Endothelial cell of umbilical vein (primary cell): ENCODE measurements around the gene ZFX. TPM values are rescaled to one million over a fixed set of nuclear protein-coding genes. Genes with fewer than 3 reads are reported as not detected.
"Not testable (repeated sequence)": the region's sequence is repeated elsewhere in the genome, so short reads cannot be mapped to it uniquely, and the experiment has no call there.

Experiments used
- BruUV-seq: library from RNA; stranded (reverse); fragments of 400-500 nt; replicated peaks from 2 replicates; lab custom pipeline; 2021; lab: Mats Ljungman, UMichigan
- CTCF ChIA-PET: fragments of 300-600, 350-600 bp; sonication (Branson Sonifier 250); formaldehyde crosslinking; loops from one replicate; lab custom pipeline; 2021; ENCODE audit warnings: antibody characterized with exemption, inconsistent platforms; lab: Charles Lee
- POLR2A ChIA-PET: fragments of 300-600, 350-600 bp; sonication (Branson Sonifier 250); formaldehyde crosslinking; loops from one replicate; lab custom pipeline; 2021; ENCODE audit warnings: antibody characterized with exemption, inconsistent platforms; lab: Charles Lee
- DNase-seq: peaks from one replicate; pipeline ENCODE4 v3.0.0-alpha.2; 2011; ENCODE audit warnings: low read depth, low spot score
- FAIRE-seq: peaks from 2 replicates; lab custom pipeline; 2011; peaks lifted over from hg19 to GRCh38; lab: Jason Lieb, UNC
- H2AFZ ChIP-seq: 2 replicates; pipeline ENCODE4 v1.6.0; 2012; ENCODE audit warnings: low read depth, low read length, control low read depth, inconsistent platforms
- H3K27ac ChIP-seq: 2 replicates; pipeline ENCODE4 v1.5.1; 2011; ENCODE audit warnings: low read depth, mild to moderate bottlenecking, control low read depth, low read length, moderate library complexity; ENCODE audit not compliant: insufficient read depth
- H3K27me3 ChIP-seq, 2 experiments: 2 replicates each; pipeline versions ENCODE4 v1.6.0 to v1.6.1; 2011; ENCODE audit warnings: low read length in 2 of 2, mixed read lengths in 1 of 2; ENCODE audit not compliant: control insufficient read depth in 2 of 2, insufficient read depth in 2 of 2
- H3K36me3 ChIP-seq, 2 experiments: 2 replicates in 1 of 2; 3 replicates in 1 of 2; pipeline ENCODE4 v1.5.1; 2011; ENCODE audit warnings: low read length in 2 of 2, mild to moderate bottlenecking in 1 of 2, moderate library complexity in 1 of 2; ENCODE audit not compliant: control insufficient read depth in 2 of 2, insufficient read depth in 2 of 2; ENCODE audit errors: extremely low read depth in 1 of 2
- H3K4me1 ChIP-seq: 3 replicates; pipeline ENCODE4 v1.5.1; 2011; ENCODE audit warnings: mild to moderate bottlenecking, low read length; ENCODE audit not compliant: control insufficient read depth, insufficient read depth; ENCODE audit errors: extremely low read depth
- H3K4me2 ChIP-seq: 2 replicates; pipeline ENCODE4 v1.6.1; 2011; ENCODE audit warnings: low read length, control low read depth, mixed read lengths; ENCODE audit not compliant: insufficient read depth
- H3K4me3 ChIP-seq, 3 experiments: fragments of 200-600 bp in 1 of 3; sonication (generic), shearing (Covaris generic) in 1 of 3; replicated peaks in 1 of 3; 2 replicates each; pipeline ENCODE4 v1.5.1; 2011 to 2016; ENCODE audit warnings: control low read depth in 3 of 3, low read length in 3 of 3, mild to moderate bottlenecking in 2 of 3, inconsistent platforms in 1 of 3, low read depth in 1 of 3, moderate library complexity in 1 of 3; ENCODE audit not compliant: insufficient read depth in 1 of 3
- H3K79me2 ChIP-seq: 2 replicates; pipeline ENCODE4 v1.6.0; 2012; ENCODE audit warnings: low read length, inconsistent platforms; ENCODE audit not compliant: control insufficient read depth, insufficient read depth
- H3K9ac ChIP-seq: replicated peaks from 2 replicates; pipeline ENCODE3; 2011; ENCODE audit warnings: low read length, control low read depth; ENCODE audit not compliant: insufficient read depth; ENCODE audit errors: extremely low read depth
- H3K9me1 ChIP-seq: replicated peaks from 3 replicates; pipeline ENCODE4 v1.6.0; 2011; ENCODE audit warnings: mild to moderate bottlenecking, low read length; ENCODE audit not compliant: control insufficient read depth, insufficient read depth; ENCODE audit errors: extremely low read depth
- H3K9me3 ChIP-seq: replicated peaks from 2 replicates; pipeline ENCODE4 v1.5.1; 2012; ENCODE audit warnings: low read length, inconsistent platforms; ENCODE audit not compliant: control insufficient read depth, insufficient read depth
- H4K20me1 ChIP-seq: replicated peaks from 2 replicates; pipeline ENCODE3; 2011; ENCODE audit warnings: mild to moderate bottlenecking, low read length; ENCODE audit not compliant: control insufficient read depth, insufficient read depth; ENCODE audit errors: extremely low read depth
- EZH2 ChIP-seq: IDR thresholded peaks from 2 replicates; pipeline ENCODE4 v1.6.1; 2012; ENCODE audit warnings: borderline replicate concordance, low read depth, mild to moderate bottlenecking, moderate library complexity, low read length, inconsistent platforms; ENCODE audit not compliant: severe bottlenecking
- FOS ChIP-seq: IDR thresholded peaks from 2 replicates; pipeline ENCODE4 v1.6.1; 2011; ENCODE audit warnings: mild to moderate bottlenecking, low read length, moderate library complexity, borderline replicate concordance; ENCODE audit not compliant: insufficient read depth
- GATA2 ChIP-seq: IDR thresholded peaks from 2 replicates; pipeline ENCODE4 v1.7.0; 2011; ENCODE audit warnings: low read depth, mild to moderate bottlenecking, moderate library complexity, mixed read lengths, low read length; ENCODE audit not compliant: insufficient read length, insufficient read depth
- JUN ChIP-seq: IDR thresholded peaks from 2 replicates; pipeline ENCODE4 v1.6.1; 2011; ENCODE audit warnings: borderline replicate concordance, low read depth; ENCODE audit not compliant: insufficient read length, insufficient read depth
- MYC ChIP-seq: IDR thresholded peaks from one replicate; pipeline ENCODE4 v1.6.1; 2011; ENCODE audit warnings: mild to moderate bottlenecking, low read depth, low read length
- POLR2A ChIP-seq: IDR thresholded peaks from 2 replicates; pipeline ENCODE4 v1.6.1; 2012; ENCODE audit warnings: low read depth, mild to moderate bottlenecking, control low read depth, low read length
- POLR2AphosphoS5 ChIP-seq: IDR thresholded peaks from 2 replicates; pipeline ENCODE4 v1.6.1; 2012; ENCODE audit warnings: low read depth, mild to moderate bottlenecking, control low read depth, low read length, moderate library complexity; ENCODE audit not compliant: insufficient read depth
- dilution Hi-C: fragments of 300-500 bp; cut with MboI; formaldehyde crosslinking; loops from one replicate; pipeline ENCODE4 v1.15.0; 2019; ENCODE audit warnings: low sequenced_read_pairs; ENCODE audit not compliant: extremely low pct_ligation_motif_present
- intact Hi-C: fragments of 100-400 bp; cut with micrococcal nuclease; formaldehyde crosslinking; loops from one replicate; pipeline ENCODE4 v1.10.0; 2022
- polyA plus RNA-seq, 4 experiments: library from polyadenylated mRNA; depleted of rRNA in 3 of 4; stranded (reverse) in 3 of 4; unstranded in 1 of 4; fragments of >200 nt; gene quantifications; 2 replicates each; pipeline versions ENCODE4 v1.2.1 to v1.2.3, GENCODE V29; 2011 to 2012; ENCODE audit warnings: missing spikeins in 1 of 4
- total RNA-seq: library from RNA; stranded (reverse); gene quantifications from 2 replicates; pipeline ENCODE4 v1.2.3, GENCODE V29; 2021
- TF ChIP-seq, protein P1 (sequence below): IDR thresholded peaks from 2 replicates; pipeline ENCODE4 v1.6.1; 2011; ENCODE audit not compliant: insufficient read depth, insufficient read length
- TF ChIP-seq, protein P2 (sequence below), 2 donors: IDR thresholded peaks; 1 replicate in 1 of 2; 2 replicates in 1 of 2; pipeline ENCODE4 v1.5.1; 2011; ENCODE audit warnings: low read length in 2 of 2, mild to moderate bottlenecking in 2 of 2, moderate library complexity in 2 of 2, control low read depth in 1 of 2, inconsistent platforms in 1 of 2, low read depth in 1 of 2; ENCODE audit not compliant: insufficient read depth in 1 of 2; ENCODE audit errors: extremely low read depth in 1 of 2

The ZFX gene
- total and polyA plus RNA-seq, 2 donors (not counting 3 experiments of a cell fraction or from before 2014, with no cell fraction given), result 11.4 to 34.1 TPM

DNA sequence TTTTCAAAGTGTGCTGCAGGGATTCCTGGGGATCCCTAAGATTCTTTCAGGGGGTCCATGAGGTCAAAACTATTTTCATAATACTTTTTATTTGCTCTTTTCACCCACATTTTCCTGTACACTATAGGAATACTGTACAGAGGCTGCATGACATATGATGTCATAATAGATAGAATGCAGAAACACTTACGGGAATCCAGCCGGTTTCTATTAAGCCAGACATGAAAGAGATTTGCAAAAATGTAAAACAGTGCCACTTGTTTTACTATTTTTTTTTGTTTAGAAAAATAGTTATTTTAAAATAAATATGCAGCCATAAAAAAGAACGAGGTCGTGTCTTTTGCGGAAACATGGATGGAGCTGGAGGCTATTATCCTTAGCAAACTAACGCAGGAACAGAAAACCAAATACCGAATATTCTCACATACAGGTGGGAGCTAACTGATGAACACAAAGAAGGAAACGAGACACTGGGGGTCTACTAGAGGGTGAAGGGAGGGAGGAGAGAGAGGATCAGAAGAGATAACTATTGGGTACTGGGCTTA, 5.0 kb downstream of the ZFX start:
- no peaks in the 10 kb centered on the region for H3K36me3 ChIP-seq
- no peak for FAIRE-seq
- ChIA-PET CTCF (no interaction called here), POLR2A (no interaction called here)
- intact Hi-C loops (loop anchor here (10.0 kb wide), 1 partner anchor 250 kb away; the partner anchor contains the start of genes APOO and CXorf58), dilution Hi-C loops (no loop called here)
- peaks cover 25% of the 10 kb centered on the region for H3K4me1 ChIP-seq
- no peak overlapping the region for H3K4me3 ChIP-seq
- H4K20me1 ChIP-seq, result peaks cover 4% of the 10 kb centered on the region
- no peak for DNase-seq
- no peak overlapping the region for H3K9ac ChIP-seq
- no TSS peak for BruUV-seq
- H3K27ac ChIP-seq, result no peak overlapping the region
- TF ChIP-seq JUN, result no peak
- no peak for TF ChIP-seq EZH2
- TF ChIP-seq GATA2, result no peak
- TF ChIP-seq POLR2AphosphoS5, result no peak
- TF ChIP-seq, protein P1, sequence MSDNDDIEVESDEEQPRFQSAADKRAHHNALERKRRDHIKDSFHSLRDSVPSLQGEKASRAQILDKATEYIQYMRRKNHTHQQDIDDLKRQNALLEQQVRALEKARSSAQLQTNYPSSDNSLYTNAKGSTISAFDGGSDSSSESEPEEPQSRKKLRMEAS, result no peak
- no peak for TF ChIP-seq FOS
- TF ChIP-seq MYC, result no peak
- TF ChIP-seq POLR2A, result no peak
- TF ChIP-seq, protein P2, sequence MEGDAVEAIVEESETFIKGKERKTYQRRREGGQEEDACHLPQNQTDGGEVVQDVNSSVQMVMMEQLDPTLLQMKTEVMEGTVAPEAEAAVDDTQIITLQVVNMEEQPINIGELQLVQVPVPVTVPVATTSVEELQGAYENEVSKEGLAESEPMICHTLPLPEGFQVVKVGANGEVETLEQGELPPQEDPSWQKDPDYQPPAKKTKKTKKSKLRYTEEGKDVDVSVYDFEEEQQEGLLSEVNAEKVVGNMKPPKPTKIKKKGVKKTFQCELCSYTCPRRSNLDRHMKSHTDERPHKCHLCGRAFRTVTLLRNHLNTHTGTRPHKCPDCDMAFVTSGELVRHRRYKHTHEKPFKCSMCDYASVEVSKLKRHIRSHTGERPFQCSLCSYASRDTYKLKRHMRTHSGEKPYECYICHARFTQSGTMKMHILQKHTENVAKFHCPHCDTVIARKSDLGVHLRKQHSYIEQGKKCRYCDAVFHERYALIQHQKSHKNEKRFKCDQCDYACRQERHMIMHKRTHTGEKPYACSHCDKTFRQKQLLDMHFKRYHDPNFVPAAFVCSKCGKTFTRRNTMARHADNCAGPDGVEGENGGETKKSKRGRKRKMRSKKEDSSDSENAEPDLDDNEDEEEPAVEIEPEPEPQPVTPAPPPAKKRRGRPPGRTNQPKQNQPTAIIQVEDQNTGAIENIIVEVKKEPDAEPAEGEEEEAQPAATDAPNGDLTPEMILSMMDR (IDR thresholded peaks at IDR 0.05; ENCODE audit: extremely low read depth in 1 of 2, insufficient read depth in 1 of 2, low read depth in 1 of 2, low read length in 2 of 2), result no peak
- no peaks in the 10 kb centered on the region for H3K27me3 ChIP-seq
- H3K9me3 ChIP-seq, result no peaks in the 10 kb centered on the region
- H2AFZ ChIP-seq, result no peak overlapping the region
- H3K4me2 ChIP-seq, result no peak overlapping the region
- peaks cover 92% of the 10 kb centered on the region for H3K79me2 ChIP-seq
- H3K9me1 ChIP-seq, result no peaks in the 10 kb centered on the region

DNA sequence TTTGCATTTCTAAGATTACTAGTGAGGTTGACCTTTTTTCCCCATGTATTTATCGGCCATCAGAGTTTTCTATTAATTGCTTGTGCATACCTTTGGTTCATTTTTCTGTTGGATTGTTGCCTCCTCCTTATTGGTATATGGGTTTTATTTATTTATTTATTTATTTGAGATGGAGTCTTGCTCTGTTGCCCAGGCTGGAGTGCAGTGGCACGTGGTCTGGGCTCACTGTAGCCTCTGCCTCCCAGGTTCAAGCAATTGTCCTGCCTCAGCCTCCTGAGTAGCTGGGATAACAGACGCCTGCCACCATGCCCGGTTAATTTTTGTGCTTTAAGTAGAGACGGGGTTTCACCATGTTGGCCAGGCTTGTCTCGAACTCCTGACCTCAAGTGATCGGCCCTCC, 6.2 kb downstream of the ZFX start:
- BruUV-seq, H3K4me2 ChIP-seq, DNase-seq, H2AFZ ChIP-seq, H3K4me3 ChIP-seq, POLR2A ChIA-PET, H3K9me3 ChIP-seq, FAIRE-seq, H3K27me3 ChIP-seq, H4K20me1 ChIP-seq, H3K9me1 ChIP-seq, H3K36me3 ChIP-seq, dilution Hi-C loops, H3K27ac ChIP-seq, H3K9ac ChIP-seq: not testable (repeated sequence)
- intact Hi-C loops, result loop anchor here (10.0 kb wide), 1 partner anchor 251 kb away; the partner anchor contains the start of genes APOO and CXorf58
- peaks cover 25% of the 10 kb centered on the region for H3K4me1 ChIP-seq
- CTCF ChIA-PET, result interaction anchor here (1.0 kb wide), 1 partner anchor 31 kb away, joined by 3 read pairs; no protein-coding TSS in a partner anchor
- H3K79me2 ChIP-seq, result peaks cover 98% of the 10 kb centered on the region
